C1 segment of cervical spinal cord (tissue), 14 donors: ENCODE measurements around the gene TFCP2L1.
"Not testable (repeated sequence)": the region's sequence is repeated elsewhere in the genome, so short reads cannot be mapped to it uniquely, and the experiment has no call there.

ENCODE experiments used
- DNase-seq, 14 donors: peaks; one replicate each; lab custom pipeline; 2025; lab: John Stamatoyannopoulos, UW

TFCP2L1 gene

DNA sequence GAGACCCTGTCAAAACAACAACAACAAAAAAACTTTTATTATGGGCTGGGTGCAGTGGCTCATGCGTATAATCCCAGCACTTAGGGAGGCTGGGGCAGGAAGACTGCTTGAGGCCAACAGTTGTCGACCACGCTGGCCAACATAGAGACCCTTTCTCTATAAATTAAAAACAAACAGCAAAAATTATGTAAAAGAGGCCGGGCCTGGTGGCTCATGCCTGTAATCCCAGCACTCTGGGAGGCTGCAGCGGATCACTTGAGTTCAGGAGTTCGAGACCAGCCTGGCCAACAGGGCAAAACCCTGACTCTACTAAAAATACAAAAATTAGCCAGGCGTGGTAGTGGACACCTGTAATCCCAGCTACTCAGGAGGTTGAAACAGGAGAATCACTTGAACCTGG lies 15.6 kb downstream of the TFCP2L1 start:
- not testable (repeated sequence) for DNase-seq

DNA sequence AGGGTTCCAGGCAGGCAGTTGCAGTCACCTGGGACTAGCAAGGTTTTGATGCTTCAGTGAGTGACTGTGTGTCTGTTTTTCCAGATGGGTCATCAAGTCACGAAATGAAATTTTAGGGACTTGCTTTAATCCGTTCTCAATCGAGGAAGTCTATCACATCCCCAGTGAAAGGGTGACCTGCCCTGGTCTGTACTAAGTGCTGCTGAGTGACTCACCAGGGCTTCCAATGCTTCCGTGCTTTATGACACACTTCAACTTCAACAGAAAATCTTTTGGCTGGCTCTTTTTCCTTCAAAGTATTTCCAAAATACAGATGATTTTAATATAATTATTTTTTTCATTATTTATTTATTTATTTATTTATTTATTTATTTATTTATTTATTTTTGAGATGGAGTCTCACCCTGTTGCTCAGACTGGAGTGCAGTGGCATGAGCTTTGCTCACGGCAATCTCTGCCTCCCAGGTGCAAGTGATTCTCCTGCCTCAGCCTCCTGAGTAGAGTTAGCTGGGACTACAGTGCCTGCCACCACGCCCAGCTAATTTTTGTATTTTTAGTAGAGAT lies 18.4 kb downstream of the TFCP2L1 start:
- DNase-seq: no peak

GRCh38 chr2:121263996-121264715 lies 20.8 kb downstream of the TFCP2L1 start:
- DNase-seq: no peak

DNA sequence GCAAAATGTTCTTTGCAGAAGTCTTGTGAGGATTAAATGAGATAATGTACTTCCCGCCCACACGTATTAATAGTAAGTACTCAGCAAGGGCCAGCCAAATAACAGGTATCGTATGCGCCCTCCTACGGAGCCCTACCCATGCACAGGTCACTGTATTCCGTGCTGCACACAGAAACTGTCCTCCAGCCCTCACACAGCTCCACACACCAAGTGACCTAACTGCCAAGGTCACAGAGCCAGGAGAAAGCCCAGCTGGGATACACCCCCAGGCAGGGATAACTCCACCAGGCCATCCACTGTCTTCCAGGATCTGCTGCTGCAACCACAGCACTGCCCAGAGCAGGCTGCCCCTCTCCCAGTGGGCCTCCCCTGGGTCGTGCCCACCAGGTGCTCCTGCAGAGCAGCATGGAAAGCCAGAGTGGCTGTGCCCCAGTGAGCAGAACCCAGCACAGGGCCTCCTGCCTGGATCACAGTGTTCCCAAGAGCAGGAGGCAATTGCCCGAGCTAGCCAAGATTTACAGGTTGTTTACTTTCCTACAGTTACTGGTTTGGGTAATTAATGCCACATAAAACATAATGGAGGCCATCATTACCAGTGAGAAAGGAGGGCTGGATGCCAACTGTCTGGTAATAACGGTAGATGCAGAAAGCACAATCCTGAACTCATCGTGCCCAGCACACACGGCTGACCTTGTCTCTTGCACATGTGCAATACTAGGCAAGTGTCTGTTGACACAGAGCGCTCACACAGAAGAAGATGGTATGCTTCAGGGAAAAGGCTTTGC lies 24.4 kb downstream of the TFCP2L1 start:
- no peak for DNase-seq

DNA sequence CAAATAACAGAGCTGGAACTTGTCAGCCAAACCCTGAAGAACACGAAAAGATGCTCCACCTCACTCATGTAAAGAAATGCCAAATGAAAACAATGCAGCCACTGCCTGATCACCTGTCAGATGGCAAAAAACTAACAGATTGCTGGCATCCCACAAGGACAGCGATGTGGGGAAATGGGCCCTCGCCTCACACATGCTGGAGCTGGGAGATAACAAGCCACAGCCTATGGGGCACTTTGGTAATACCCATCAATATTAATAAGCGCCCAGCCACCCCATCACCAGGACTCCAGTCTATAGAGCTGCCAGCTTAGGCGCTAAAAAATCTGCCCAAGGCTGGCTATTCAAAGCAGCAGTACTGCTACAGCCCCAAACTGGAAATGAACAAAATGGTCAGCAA lies 27.0 kb downstream of the TFCP2L1 start:
- no peak for DNase-seq

DNA sequence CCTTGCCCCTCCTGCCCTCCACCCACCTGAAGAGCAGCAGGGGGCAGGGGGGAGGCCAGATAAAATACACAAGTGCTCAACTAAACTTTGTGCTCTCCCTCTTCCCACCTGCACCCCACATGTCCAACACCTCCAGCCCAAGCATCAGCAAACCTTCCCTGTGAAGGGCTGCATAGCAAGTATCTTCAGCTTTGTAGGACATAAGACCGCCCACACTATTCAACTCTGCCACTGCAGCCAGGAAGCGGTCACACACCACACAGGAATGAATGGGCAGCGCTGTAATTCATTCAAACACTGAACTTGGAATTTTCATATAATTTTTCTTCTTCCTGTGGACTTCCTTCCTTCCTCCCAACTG lies 27.5 kb downstream of the TFCP2L1 start:
- no peak for DNase-seq

DNA sequence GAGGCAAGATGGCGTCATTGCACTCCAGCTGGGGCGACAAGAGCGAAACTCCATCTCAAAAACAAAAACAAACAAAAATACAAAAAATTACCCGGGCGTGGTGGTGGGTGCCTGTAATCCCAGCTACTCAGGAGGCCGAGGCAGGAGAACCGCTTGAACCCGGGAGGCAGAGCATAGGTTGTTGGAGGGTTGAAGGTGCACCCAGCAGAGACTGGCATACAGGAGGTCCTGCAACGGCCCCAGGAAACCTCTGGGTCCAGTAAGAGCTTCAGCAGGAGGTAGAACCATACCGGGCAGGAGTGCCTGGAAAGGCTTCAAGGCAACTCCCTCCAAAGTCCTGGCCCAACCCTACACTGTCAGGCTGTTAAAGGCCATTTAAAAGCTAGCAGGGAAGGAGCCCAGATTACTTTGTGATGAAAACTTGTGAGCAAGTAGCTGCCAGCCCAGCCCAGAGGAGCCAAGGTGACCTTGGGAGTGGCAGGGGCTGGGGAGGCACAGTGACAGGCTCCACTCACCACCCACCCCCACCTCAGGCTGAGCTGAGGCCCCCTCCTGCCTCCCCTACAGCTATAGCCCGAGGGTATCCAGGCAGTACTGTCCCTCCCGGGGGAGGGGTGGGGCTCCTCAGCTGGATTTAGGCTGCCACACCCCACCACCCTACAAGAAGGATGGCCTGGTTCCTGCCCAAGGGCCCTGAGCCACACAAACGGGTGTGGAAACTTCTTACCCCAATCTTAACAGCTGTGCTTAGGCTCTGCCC lies 28.1 kb downstream of the TFCP2L1 start:
- DNase-seq: no peak

- no peak for DNase-seq
These were observed 29.6 kb downstream of the TFCP2L1 start for GRCh38 chr2:121255358-121255757.

- no peak for DNase-seq
These were observed 30.3 kb downstream of the TFCP2L1 start for GRCh38 chr2:121254748-121255147.

DNA sequence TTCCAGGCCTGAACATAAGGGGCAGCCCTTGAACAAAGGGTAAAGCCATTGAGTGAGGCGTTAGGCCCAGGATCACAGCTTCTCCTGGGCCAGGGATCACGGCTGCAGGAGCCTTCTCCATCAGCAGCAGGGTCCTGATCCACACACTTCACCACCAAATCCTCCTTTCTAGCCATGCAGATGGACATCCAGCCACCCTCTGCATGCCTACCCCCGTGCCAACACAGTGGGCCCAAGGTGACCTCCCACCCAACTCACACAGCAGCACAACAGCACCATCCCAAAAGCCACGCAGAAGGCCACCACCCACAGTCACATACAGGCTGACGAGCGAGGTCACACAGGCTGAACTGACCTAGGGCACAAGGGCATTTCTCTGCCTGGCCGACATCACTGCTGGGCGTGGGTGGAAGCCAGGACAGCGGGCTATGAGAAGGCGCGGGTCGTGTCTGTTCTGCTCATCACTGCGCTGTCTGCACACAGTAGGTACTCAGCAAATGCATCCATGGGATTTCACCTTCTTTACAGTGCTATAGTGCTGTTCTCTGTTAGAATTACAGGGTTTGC lies 31.2 kb downstream of the TFCP2L1 start:
- no peak for DNase-seq

GRCh38 chr2:121253021-121253673 lies 31.9 kb downstream of the TFCP2L1 start:
- no peak for DNase-seq

DNA sequence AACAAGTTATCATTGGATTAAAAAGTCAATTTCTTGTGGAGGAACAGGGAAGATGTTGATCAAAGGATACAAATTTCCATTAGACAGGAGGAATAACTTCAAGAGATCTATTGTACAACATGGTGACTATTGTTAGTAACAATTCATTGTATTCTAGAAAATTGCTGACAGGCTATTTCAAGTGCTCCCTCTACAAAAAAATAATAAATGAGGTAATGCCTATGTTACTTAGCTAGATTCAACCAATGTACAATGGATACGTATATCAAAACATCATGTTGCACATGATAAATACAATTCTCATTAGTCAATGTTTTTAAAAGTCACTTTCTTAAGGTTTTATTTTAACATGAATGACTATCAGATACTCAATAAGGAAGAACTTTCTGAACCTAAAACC lies 33.5 kb downstream of the TFCP2L1 start:
- DNase-seq: no peak

GRCh38 chr2:121248766-121249343 lies 36.1 kb downstream of the TFCP2L1 start:
- no peak for DNase-seq

- DNase-seq: no peak
These were observed 37.0 kb downstream of the TFCP2L1 start for GRCh38 chr2:121247971-121248370.

GRCh38 chr2:121247534-121247933 lies 37.5 kb downstream of the TFCP2L1 start:
- DNase-seq: no peak

DNA sequence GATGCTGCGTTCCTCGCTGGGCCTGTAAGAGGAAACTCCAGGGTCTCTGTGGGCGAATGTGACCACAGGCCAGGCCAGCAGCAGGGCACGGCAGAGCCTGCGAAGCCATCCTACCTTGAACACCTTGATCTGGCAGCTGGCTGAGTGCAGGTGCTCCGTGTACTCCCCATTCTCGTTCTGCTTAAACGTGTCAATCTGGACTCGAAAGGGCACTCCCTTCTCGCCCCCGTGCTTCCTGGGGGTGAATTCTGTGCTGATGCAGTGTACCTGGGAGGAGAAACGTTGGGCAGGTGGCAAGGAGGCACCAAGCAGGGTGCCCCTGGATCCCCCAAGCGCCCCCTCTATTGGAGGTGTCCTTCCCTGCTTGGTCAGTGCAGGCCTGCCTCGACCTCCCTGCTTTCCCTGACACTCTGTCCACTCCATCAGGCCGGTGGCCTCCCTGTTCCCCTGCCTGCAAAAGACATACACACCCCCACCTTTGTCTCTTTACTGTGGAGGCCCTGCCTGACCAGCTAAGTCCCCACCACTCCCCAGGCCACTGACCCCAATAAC lies 38.2 kb downstream of the TFCP2L1 start:
- no peak for DNase-seq

- DNase-seq: no peak
These were observed 39.1 kb downstream of the TFCP2L1 start for GRCh38 chr2:121245913-121246312.

DNA sequence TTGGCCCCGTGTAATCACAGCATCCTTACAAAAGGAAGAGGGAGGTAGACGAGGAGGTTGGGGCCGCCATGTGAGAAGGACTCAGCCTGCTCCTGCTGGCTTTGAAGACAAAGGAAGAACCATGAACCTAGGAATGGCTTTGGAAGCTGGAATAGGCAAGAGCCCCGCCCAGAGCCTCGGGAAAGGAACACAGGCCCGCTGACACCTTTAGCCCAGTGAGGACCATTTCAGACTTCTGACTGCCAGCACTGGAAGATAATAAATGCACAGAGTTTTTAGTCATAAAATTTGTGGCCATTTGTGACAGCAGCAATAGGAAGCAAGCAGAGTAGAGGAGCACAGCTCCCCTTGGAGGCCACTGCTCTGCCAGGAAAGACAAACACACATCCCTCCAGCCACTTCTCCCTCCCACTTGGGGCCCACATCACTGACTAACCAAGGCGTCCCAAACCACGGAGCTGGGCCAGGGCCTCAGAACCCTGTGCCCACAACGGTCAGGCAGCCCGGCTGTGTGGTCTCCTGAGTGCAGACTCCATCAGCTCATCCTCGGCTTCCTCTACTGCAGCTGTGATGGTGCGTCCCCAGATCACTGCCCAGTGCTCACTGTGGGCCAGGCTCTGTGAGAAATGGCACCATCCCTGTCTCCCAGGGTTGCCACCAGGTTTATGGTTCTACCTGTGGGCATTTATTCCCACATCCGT lies 39.7 kb downstream of the TFCP2L1 start:
- DNase-seq: no peak

DNA sequence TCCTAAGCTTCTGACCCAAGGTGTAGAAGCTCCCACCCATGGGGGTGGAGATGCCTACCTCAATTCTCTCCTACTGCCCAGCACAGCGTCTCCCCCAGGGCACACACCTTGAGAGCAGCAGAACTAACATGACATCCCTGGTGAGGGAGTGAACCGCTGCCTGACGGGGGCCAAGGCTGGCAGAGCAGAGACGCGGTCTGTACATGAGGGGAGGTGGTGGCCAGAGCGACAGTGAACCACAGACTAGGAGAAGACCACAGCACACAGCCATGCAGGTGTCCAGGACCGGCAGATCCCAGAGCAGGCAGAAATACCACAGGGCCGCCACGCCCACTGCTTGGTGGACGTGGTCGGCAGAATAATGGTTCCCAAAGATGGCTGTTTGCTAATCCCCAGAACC lies 40.4 kb downstream of the TFCP2L1 start:
- DNase-seq: no peak
